ENCODE measurements around the gene COL9A1. TPM values are rescaled to one million over a fixed set of nuclear protein-coding genes. Genes with fewer than 3 reads are reported as not detected.

The COL9A1 gene
- polyA plus RNA-seq, 4 donors: 28.6 to 47.6 (median 35.0) TPM

DNA sequence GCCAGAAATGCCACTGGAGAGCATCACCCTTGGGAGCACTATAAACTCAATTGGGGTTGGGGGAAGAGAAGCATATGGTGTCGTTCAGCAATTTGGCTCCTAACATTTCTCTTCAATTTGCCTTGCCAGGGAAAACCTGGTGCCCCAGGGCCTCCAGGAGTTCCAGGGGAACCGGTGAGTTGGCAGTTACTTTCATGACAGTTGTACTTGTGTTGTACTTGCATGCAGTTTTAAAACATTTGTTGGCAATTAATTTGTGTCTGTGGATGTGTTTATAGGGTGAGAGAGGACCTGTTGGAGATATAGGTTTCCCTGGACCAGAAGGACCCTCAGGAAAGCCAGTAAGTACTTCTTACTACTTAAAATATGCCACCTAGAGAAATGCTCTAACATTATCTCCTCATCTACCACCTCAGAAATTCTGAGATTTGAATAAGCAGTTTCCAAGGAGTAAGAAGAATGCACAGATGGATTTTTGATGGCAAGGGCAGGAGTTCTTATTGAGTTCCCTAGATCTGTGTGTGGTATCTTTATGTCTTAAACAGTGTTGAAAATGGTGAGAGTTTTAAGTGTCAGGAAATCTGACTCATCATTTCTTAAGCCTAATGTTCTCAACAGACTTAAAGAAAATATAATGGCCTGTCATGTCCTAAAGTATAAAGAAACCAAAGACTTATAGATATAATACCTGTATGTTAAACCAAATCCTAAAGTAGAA is 122.5 kb downstream of the COL9A1 start:
- DNase-seq (ENCODE audit: low read depth in 4 of 4, low spot score in 2 of 4): no peak

DNA sequence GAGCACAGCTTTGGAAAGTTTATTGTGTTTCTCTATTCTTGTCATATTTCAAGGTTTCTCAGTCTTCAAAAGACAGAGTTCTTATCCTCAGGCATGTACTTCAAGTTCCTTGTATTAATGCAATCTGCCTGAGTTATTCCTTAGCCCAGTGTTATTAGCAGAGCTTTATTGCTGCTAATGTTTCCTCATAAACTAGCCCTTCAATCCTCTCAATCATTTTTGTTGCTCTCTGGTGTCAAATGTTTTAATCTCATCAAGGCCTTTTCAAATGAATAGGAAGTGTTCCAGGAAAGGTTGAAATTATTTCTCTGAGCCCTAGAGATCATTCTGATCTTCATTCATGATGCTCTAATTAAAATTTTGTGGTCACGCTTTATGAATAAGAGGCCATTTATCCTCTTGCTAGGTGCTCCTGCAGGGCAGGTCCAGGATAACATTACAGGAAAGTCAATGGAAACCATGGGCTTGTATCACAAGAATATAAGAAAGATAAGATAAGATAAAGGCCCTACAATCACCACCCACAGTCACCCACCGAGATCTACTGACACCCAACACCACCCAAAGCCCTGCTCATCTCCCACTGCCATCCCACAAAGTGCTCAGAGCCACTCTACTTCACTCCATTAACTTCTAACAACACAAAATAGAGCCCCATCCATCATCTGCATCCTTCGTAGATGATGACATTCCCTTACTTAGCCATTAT is 125.9 kb downstream of the COL9A1 start:
- no peak for DNase-seq (ENCODE audit: low read depth in 4 of 4, low spot score in 2 of 4)

DNA sequence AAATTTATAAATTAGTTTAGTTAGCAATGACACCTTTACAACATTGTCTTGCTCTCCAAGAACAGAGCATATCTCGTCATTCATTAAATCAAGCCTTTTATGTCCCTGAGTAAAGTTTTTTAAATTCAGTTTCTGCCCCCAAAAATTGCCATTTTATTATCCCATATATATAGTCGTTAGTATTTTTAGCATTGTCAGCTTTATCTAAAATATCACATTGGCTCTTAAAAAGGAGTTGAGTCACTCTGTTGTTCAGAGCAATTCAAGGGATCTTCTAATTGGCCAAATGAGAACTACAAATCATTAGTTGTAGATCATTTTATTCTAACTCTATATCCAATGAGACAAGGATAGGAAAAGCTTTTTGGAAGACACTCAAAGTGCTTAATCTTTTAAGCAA is 127.1 kb downstream of the COL9A1 start:
- no peak for DNase-seq (ENCODE audit: low read depth in 4 of 4, low spot score in 2 of 4)

DNA sequence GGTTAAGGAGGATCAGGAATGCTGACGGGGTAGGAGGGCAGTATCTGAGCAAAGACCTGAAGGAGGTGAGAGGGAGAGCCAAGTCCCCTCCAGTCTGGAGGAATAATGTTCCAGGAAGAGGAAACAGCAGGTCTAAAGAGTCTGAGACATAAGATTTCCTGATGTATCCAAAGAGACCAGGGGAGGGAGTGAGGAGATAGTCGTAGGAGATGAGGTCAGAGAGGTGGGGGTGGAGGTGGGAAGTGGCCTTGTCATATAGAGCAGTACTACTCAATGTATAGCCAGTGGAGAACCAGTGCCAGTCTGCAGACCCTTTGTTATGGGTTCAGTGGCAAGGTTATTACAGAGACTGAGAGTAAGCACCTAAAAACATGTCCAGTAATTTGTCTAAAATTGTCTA is 130.6 kb downstream of the COL9A1 start:
- DNase-seq (ENCODE audit: low read depth in 4 of 4, low spot score in 2 of 4): no peak

DNA sequence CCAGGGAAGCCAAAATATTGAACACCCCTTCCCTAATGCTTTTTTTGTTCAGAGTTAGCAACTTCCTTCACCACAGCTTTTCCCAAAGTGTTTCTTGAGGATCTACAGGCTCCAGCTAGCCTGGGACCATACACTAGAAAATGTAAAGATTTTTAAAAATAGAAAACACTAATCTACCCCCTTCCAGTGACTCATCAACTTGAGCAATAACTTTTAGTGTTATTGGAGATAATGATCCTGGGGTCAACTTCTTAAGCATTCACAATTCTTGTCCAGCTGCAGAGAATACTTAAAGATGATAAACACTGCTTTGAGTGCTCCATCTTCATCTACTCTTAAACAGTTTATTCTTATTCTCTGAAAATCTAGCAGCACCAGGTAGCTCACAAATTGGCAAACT is 131.6 kb downstream of the COL9A1 start:
- DNase-seq (ENCODE audit: low read depth in 4 of 4, low spot score in 2 of 4): no peak

DNA sequence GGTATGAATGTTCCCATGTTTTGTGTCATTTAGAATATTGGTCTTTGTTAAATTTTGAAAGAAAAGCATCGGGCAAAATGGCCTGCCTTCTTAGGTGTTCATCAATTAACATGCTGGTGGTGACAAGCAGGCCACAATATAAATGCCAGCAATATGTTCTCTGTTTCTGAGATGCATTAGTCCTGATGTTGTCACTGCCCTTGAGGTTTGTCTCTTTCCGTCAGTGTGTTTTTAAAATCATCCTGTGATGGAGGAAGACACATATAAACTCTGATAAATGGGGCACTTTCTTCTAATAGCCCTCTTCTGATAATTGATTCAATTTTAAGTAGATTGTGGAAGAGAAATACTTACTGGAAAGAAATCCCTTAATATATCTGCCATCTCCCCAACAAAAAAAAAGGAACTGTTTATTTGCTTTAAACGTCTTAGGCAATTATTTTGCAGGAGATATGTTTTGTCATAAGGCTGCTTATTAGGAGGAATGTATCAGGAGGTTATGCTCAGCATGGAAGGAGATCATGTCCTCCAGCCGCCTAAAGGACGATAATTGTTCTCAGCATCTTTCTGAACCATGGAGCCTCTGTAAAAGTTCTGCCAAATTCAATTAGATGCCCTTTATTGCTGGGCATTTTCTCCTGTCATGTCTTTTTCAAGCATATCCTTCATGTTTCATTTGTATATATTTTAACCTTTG is 134.1 kb downstream of the COL9A1 start:
- no peak for DNase-seq (ENCODE audit: low read depth in 4 of 4, low spot score in 2 of 4)

Other genes starting within 250 kb of the COL9A1 start
- gene FAM135A, start 110.4 kb upstream of the COL9A1 start, polyA plus RNA-seq (ENCODE audit: insufficient read length in 4 of 4): 10 to 100 TPM; 23.9 to 39.6 (median 27.9) TPM

All from left renal cortex interstitium (tissue), 4 donors.